LNCaP clone FGC (cell line): ENCODE results near the gene LRRFIP1.
"Not testable (repeated sequence)": the region's sequence is repeated elsewhere in the genome, so short reads cannot be mapped to it uniquely, and the experiment has no call there.

Experiments
- DNase-seq: peaks from one replicate; pipeline ENCODE4 v3.0.0-alpha.2; 2011; ENCODE audit warnings: low read depth
- H3K4me3 ChIP-seq: 2 replicates; pipeline ENCODE4 v1.5.1; 2011; ENCODE audit warnings: mild to moderate bottlenecking, low read depth, low read length, control low read depth
- TF ChIP-seq, protein P1 (sequence below): IDR thresholded peaks from 2 replicates; pipeline ENCODE4 v1.5.1; 2012; ENCODE audit warnings: mild to moderate bottlenecking; ENCODE audit not compliant: control insufficient read depth, insufficient read depth; ENCODE audit errors: extremely low read depth

The LRRFIP1 gene

DNA sequence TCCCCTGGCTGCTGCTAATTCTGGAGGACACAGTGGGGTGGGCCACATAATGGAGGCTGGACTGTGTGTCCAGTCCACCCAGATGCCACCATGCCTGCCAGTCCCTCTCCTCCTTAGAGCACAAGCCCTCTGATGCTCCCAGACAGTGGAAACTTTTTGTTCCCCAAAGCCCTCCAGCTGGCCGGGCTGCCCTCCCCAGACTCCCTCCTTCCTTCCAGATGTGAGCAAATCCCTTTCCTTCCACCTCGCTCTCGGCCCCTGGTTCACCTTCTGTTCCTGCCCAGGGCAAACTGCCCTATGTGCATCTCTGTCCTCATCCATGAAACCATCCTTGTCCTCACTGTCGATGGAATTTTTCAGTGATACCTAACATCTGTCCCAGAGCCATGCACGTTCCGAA lies 33.9 kb downstream of the LRRFIP1 start:
- TF ChIP-seq, protein P1, sequence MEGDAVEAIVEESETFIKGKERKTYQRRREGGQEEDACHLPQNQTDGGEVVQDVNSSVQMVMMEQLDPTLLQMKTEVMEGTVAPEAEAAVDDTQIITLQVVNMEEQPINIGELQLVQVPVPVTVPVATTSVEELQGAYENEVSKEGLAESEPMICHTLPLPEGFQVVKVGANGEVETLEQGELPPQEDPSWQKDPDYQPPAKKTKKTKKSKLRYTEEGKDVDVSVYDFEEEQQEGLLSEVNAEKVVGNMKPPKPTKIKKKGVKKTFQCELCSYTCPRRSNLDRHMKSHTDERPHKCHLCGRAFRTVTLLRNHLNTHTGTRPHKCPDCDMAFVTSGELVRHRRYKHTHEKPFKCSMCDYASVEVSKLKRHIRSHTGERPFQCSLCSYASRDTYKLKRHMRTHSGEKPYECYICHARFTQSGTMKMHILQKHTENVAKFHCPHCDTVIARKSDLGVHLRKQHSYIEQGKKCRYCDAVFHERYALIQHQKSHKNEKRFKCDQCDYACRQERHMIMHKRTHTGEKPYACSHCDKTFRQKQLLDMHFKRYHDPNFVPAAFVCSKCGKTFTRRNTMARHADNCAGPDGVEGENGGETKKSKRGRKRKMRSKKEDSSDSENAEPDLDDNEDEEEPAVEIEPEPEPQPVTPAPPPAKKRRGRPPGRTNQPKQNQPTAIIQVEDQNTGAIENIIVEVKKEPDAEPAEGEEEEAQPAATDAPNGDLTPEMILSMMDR = no peak

GRCh38 chr2:237661799-237662328 lies 34.5 kb downstream of the LRRFIP1 start:
- DNase-seq = no peak
- TF ChIP-seq, protein P1 = no peak
- H3K4me3 ChIP-seq = no peak overlapping the region; the same call in 1 of the 2 replicates

More for the DNA sequence above, 33.9 kb downstream of the LRRFIP1 start:
- DNase-seq = no peak
- no peak overlapping the region for H3K4me3 ChIP-seq

GRCh38 chr2:237662671-237663093 lies 35.3 kb downstream of the LRRFIP1 start:
- TF ChIP-seq, protein P1 = no peak
- peak; percentile 93 for DNase-seq
- H3K4me3 ChIP-seq = peak overlapping the region; percentile 18

DNA sequence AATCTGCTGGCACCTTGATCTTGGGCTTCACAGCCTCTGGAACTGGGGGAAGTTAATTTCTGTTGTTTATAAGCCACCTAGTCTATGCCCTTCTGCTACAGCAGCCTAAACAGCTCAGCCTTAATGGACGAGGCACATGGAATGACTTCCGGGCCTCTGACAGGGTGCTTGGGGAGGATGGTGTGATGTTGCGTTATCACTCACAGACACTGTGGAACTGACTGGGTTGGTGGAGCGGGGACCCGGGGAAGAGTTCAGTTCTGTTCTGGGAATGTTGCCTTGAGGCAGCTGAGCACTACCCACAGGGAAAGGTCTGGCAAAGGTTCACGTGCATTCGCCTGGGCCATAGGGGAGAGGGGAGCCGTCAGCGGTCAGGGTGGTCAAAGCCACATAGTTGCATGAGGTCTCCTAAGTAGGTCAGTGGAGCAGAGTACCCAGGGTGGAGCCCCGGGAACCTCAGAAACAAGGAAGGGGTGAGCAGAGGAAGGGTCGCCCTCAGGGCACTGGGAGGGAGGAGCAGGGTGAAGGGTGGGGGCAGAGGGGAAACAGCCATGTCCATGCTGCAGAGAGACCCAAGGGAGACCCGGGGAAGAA lies 36.2 kb downstream of the LRRFIP1 start:
- no peak overlapping the region for H3K4me3 ChIP-seq
- TF ChIP-seq, protein P1 = no peak
- no peak for DNase-seq

DNA sequence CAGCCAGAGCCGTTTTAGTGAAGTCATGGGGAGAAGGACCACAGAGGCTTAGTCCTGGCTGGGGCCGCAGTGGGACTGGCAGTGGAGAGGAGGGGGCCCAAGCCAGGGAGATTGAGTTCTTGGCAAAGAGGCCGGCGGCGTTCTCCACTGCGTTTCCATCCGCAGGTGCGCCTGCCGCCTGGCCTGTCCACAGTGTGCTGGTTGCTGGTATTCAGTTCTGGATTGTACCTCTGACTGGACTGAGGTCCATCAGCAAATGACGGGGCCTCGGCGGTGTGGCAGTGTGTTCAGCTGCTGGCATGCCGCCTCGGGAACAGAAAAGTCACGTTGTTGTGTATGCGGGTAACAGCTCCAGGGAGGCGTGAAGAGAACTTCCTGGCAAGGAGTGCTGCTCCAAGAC lies 36.8 kb downstream of the LRRFIP1 start:
- TF ChIP-seq, protein P1 = no peak
- no peak overlapping the region for H3K4me3 ChIP-seq
- DNase-seq = no peak

- H3K4me3 ChIP-seq = no peak overlapping the region
- TF ChIP-seq, protein P1 = no peak
- no peak for DNase-seq
Observed at GRCh38 chr2:237665713-237666143, 38.3 kb downstream of the LRRFIP1 start.

DNA sequence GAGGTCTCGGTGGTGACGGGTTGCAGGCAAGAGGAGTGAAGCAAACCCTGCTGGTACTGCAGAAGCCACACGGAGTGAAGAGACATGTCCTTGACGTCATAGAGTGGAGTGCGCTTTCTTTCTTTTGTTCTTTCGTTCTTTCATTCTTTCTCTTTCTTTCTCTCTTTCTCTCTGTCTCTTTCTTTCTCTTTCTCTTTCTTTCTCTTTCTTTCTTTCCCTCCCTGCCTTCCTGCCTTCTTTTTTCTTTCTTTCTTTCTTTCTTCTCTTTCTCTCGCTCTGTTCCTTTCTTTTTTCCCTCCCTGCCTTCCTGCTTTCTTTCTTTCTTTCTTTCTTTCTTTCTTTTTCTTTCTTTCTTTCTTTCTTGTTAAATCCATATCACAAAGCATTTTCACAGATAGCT lies 39.2 kb downstream of the LRRFIP1 start:
- TF ChIP-seq, protein P1 = no peak
- DNase-seq = no peak
- H3K4me3 ChIP-seq = no peak overlapping the region

- H3K4me3 ChIP-seq, DNase-seq: not testable (repeated sequence)
Observed at GRCh38 chr2:237667050-237667576, 39.7 kb downstream of the LRRFIP1 start.
